ENCODE measurements around the gene STMN1. TPM values are rescaled to one million over a fixed set of nuclear protein-coding genes. Genes with fewer than 3 reads are reported as not detected.

Gene STMN1
- total RNA-seq, 2 donors from 2014 or later: 79.1 to 149 TPM

DNA sequence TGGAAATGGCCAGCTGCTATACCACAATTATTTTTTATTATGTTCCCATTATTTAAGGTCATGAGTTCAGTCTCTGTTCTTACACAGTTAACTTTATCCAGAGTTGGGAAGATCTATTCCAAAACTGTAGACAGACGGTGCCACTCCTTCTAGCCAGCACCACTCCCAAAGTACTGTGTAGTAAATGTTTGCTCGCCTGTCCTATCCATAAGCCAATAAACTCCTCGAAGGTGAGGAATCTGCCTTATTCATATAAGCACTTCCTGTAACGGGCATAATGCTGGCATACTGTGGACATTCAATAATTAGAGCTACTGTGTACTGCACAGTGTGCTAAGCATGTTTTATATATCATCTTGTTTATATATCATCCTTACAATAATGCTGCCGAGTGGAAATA is 26.1 kb upstream of the STMN1 start:
- H3K9me3 ChIP-seq: no peaks in the 10 kb centered on the region
- no peaks in the 10 kb centered on the region for H3K27me3 ChIP-seq
- no peak overlapping the region for H3K27ac ChIP-seq
- H3K4me1 ChIP-seq: no peaks in the 10 kb centered on the region
- intact Hi-C loops (cut with DNase I): no loop called here
- no peak overlapping the region for H3K9ac ChIP-seq (ENCODE audit: low read depth in 2 of 2, low read length in 2 of 2)
- no peak overlapping the region for H3K4me3 ChIP-seq
- DNase-seq: no peak
- H3K36me3 ChIP-seq: no peaks in the 10 kb centered on the region
- no peak for TF ChIP-seq CTCF (IDR thresholded peaks at IDR 0.05)

DNA sequence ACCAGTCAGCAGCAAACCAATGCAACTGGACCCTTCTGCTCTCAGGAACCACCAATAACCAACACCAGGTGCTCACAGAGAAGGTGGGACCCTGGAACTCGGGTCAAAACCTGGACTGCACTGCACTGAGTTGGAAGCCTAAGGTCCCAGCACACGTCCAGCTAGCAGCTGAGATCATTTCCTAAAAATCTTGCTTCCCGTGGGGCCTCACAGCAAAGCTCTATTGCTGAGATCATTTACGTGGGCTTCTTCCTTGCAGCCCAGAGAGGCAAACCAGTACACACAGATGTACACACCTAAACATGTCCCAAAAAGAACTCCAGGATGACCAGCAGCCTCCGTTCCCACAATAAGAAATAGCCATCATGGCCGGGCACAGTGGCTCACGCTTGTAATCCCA is 22.8 kb upstream of the STMN1 start:
- H3K4me3 ChIP-seq: no peak overlapping the region
- H3K4me1 ChIP-seq: no peaks in the 10 kb centered on the region
- H3K27me3 ChIP-seq: no peaks in the 10 kb centered on the region
- no peak overlapping the region for H3K27ac ChIP-seq
- no peak overlapping the region for H3K9ac ChIP-seq (ENCODE audit: low read depth in 2 of 2, low read length in 2 of 2)
- TF ChIP-seq CTCF (IDR thresholded peaks at IDR 0.05): no peak
- intact Hi-C loops (cut with DNase I): no loop called here
- DNase-seq: no peak
- H3K9me3 ChIP-seq: no peaks in the 10 kb centered on the region
- no peaks in the 10 kb centered on the region for H3K36me3 ChIP-seq

- Histone ChIP-seq H3K9ac (ENCODE audit: low read depth in 2 of 2, low read length in 2 of 2) (no peak overlapping the region), H3K36me3 (no peaks in the 10 kb centered on the region), H3K4me3 (no peak overlapping the region), H3K9me3 (no peaks in the 10 kb centered on the region), H3K4me1 (no peaks in the 10 kb centered on the region), H3K27ac (no peak overlapping the region), H3K27me3 (no peaks in the 10 kb centered on the region)
- intact Hi-C loops (cut with DNase I): no loop called here
- TF ChIP-seq CTCF (IDR thresholded peaks at IDR 0.05): no peak
- no peak for DNase-seq
These were observed 21.5 kb upstream of the STMN1 start for GRCh38 chr1:25927521-25928265.

- no peak for TF ChIP-seq CTCF (IDR thresholded peaks at IDR 0.05)
- Histone ChIP-seq H3K9ac (ENCODE audit: low read depth in 2 of 2, low read length in 2 of 2) (no peak overlapping the region), H3K9me3 (no peaks in the 10 kb centered on the region), H3K27me3 (no peaks in the 10 kb centered on the region), H3K27ac (no peak overlapping the region), H3K4me3 (no peak overlapping the region), H3K36me3 (no peaks in the 10 kb centered on the region), H3K4me1 (peaks cover 3% of the 10 kb centered on the region)
- DNase-seq: no peak
- intact Hi-C loops (cut with DNase I): no loop called here
These were observed 20.7 kb upstream of the STMN1 start for GRCh38 chr1:25926731-25927496.

- no peak overlapping the region for H3K9ac ChIP-seq (ENCODE audit: low read depth in 2 of 2, low read length in 2 of 2)
- H3K27me3 ChIP-seq: no peaks in the 10 kb centered on the region
- no peak for TF ChIP-seq CTCF (IDR thresholded peaks at IDR 0.05)
- H3K27ac ChIP-seq: no peak overlapping the region
- DNase-seq: no peak
- H3K9me3 ChIP-seq: no peaks in the 10 kb centered on the region
- H3K4me3 ChIP-seq: no peak overlapping the region
- H3K36me3 ChIP-seq: no peaks in the 10 kb centered on the region
- peaks cover 3% of the 10 kb centered on the region for H3K4me1 ChIP-seq
- intact Hi-C loops (cut with DNase I): no loop called here
These were observed 18.2 kb upstream of the STMN1 start for GRCh38 chr1:25924454-25924853.
